ENCODE measurements around the gene EDIL3.

DNA sequence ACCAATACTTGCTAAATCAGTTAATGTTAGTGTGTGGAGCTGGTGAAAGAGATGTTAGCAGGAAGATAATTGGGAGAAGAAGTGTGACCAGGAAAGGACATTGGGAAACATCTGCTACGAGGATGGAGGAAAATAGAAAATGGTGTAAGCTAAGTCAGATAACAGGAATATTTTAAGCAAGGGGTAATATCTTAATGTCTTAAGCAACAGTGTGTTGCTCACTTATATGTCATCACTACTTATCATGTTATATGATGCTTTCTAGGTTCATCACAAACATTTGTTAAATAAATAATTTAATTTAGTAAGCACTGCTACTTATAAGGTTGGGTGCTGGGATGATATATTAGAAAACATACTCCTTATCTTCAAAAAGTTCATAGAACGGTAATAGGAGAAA is 326.1 kb downstream of the EDIL3 start:
- TF ChIP-seq, protein P1, sequence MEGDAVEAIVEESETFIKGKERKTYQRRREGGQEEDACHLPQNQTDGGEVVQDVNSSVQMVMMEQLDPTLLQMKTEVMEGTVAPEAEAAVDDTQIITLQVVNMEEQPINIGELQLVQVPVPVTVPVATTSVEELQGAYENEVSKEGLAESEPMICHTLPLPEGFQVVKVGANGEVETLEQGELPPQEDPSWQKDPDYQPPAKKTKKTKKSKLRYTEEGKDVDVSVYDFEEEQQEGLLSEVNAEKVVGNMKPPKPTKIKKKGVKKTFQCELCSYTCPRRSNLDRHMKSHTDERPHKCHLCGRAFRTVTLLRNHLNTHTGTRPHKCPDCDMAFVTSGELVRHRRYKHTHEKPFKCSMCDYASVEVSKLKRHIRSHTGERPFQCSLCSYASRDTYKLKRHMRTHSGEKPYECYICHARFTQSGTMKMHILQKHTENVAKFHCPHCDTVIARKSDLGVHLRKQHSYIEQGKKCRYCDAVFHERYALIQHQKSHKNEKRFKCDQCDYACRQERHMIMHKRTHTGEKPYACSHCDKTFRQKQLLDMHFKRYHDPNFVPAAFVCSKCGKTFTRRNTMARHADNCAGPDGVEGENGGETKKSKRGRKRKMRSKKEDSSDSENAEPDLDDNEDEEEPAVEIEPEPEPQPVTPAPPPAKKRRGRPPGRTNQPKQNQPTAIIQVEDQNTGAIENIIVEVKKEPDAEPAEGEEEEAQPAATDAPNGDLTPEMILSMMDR (IDR thresholded peaks at IDR 0.05): no peak
- no peak for TF ChIP-seq POLR2AphosphoS5 (IDR thresholded peaks at IDR 0.05)
- TF ChIP-seq EP300 (IDR thresholded peaks at IDR 0.05; ENCODE audit: low read depth): no peak
- no peak for TF ChIP-seq POLR2A (IDR thresholded peaks at IDR 0.05)
